Testis (tissue), 3 donors: ENCODE measurements around the gene CRACDL. TPM values are rescaled to one million over a fixed set of nuclear protein-coding genes. Genes with fewer than 3 reads are reported as not detected.

ENCODE experiments used
- DNase-seq: peaks from one replicate; pipeline ENCODE4 v3.0.0-alpha.2; 2019
- H3K27ac ChIP-seq, 2 donors: fragments of 200-600 bp; sonication (generic); one replicate each; pipeline ENCODE4 v1.5.1; 2019
- H3K27me3 ChIP-seq: fragments of 200-600 bp; sonication (generic); one replicate; pipeline ENCODE4 v1.5.1; 2019
- H3K36me3 ChIP-seq: fragments of 200-600 bp; sonication (generic); one replicate; pipeline ENCODE4 v1.5.1; 2017; ENCODE audit warnings: low read depth; ENCODE audit errors: missing control alignments
- H3K4me1 ChIP-seq: fragments of 200-600 bp; sonication (generic); one replicate; pipeline ENCODE4 v1.5.1; 2019
- H3K4me3 ChIP-seq, 2 donors: fragments of 200-600 bp; sonication (generic); one replicate each; pipeline ENCODE4 v1.5.1; 2017 to 2019
- H3K9me3 ChIP-seq: fragments of 200-600 bp; sonication (generic); one replicate; pipeline ENCODE4 v1.5.1; 2017
- POLR2A ChIP-seq: fragments of 450-650 bp; IDR thresholded peaks from one replicate; pipeline ENCODE4 v1.6.1; 2017; ENCODE audit warnings: antibody characterized with exemption, mild to moderate bottlenecking, moderate library complexity
- WGBS, 2 donors: methylation state at CpG; one replicate each; pipeline ENCODE4 v1.1.5; 2018; 5-methylcytosine and 5-hydroxymethylcytosine counted together
- intact Hi-C: fragments of 100-400 bp; cut with DNase I; formaldehyde crosslinking; loops from one replicate; pipeline ENCODE4 v1.15.1; 2023; ENCODE audit warnings: low total_unique reads
- polyA plus RNA-seq: library from polyadenylated mRNA; stranded (reverse); fragments of 350-450 nt; fragmentation: Illumina TruSeq; extraction: RNeasy Lipid Tissue Mini Kit (QIAGEN cat#74804); gene quantifications from one replicate; pipeline ENCODE4 v1.2.3, GENCODE V29; 2014; ENCODE audit warnings: low read depth, low replicate concordance; ENCODE audit not compliant: insufficient read depth
- total RNA-seq, 2 donors: library from RNA; depleted of rRNA; stranded (reverse); fragments of >200 nt; gene quantifications; one replicate each; pipeline ENCODE4 v1.2.3, GENCODE V29; 2016
- TF ChIP-seq, protein P1 (sequence below), 3 experiments: fragments of 450-650 bp in 2 of 3; fragments of 200-600 bp in 1 of 3; sonication (generic) in 1 of 3; IDR thresholded peaks; one replicate each; pipeline ENCODE4 v1.5.1; 2016 to 2019; ENCODE audit warnings: antibody characterized with exemption in 3 of 3, mild to moderate bottlenecking in 2 of 3, moderate library complexity in 1 of 3

Gene CRACDL
- total and polyA plus RNA-seq, 3 donors from 2014 or later: 8.4 to 30.4 (median 29.1) TPM

DNA sequence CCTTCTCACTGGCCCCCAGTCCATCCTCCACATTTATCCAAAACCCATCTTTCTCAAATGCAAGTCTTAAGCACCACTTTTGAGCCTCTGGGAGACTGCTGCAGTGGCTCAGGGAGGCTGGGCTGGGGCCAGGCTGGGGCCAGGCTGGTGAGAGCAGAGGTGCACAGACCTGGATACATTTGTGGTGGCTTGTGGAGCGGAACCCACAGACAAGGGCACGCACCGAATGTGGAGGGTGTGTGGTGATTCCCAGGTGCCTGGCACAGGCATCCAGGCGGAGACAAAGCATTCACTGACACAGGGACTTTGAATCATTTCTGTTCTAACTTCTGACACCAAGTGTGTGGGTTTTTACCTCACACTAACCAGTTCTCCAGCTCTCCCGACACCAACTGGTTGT, 162.9 kb downstream of the CRACDL start:
- 92 to 98% methylated on average over 5 of the region's 5 CpGs for WGBS, 2 donors
- no peak for DNase-seq
- intact Hi-C loops: no loop called here
- no peaks in the 10 kb centered on the region for H3K9me3 ChIP-seq
- peaks cover 13% of the 10 kb centered on the region for H3K4me1 ChIP-seq
- H3K4me3 ChIP-seq: no peak overlapping the region
- TF ChIP-seq, protein P1, sequence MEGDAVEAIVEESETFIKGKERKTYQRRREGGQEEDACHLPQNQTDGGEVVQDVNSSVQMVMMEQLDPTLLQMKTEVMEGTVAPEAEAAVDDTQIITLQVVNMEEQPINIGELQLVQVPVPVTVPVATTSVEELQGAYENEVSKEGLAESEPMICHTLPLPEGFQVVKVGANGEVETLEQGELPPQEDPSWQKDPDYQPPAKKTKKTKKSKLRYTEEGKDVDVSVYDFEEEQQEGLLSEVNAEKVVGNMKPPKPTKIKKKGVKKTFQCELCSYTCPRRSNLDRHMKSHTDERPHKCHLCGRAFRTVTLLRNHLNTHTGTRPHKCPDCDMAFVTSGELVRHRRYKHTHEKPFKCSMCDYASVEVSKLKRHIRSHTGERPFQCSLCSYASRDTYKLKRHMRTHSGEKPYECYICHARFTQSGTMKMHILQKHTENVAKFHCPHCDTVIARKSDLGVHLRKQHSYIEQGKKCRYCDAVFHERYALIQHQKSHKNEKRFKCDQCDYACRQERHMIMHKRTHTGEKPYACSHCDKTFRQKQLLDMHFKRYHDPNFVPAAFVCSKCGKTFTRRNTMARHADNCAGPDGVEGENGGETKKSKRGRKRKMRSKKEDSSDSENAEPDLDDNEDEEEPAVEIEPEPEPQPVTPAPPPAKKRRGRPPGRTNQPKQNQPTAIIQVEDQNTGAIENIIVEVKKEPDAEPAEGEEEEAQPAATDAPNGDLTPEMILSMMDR (IDR thresholded peaks at IDR 0.05): no peak
- no peak for TF ChIP-seq POLR2A
- no peak overlapping the region for H3K27ac ChIP-seq
- no peaks in the 10 kb centered on the region for H3K36me3 ChIP-seq
- no peaks in the 10 kb centered on the region for H3K27me3 ChIP-seq

DNA sequence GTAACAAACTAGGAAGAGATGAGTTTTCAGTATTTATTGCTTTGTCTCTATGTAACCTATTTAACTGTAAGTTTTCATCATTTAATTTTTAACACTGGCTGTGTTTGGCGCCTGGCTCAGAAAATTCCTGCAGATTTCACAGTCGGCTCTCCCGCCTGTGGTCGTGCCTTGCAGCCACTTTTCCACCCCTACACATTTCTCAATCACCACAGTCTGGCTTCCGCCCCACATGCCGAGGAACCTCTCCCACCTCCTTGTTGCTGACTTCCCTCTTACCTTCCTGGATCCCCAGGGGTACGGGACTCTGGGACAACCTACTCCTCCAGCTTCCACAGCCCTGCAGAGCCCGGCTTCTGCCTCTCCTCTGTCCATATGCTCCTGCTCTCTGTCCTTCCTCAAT, 163.5 kb downstream of the CRACDL start:
- 48 to 77% methylated on average over 8 of the region's 8 CpGs for WGBS, 2 donors
- no peak for DNase-seq
- Histone ChIP-seq H3K9me3 (no peaks in the 10 kb centered on the region), H3K4me1 (peaks cover 13% of the 10 kb centered on the region), H3K4me3 (no peak overlapping the region), H3K36me3 (no peaks in the 10 kb centered on the region), H3K27me3 (no peaks in the 10 kb centered on the region), H3K27ac (no peak overlapping the region)
- intact Hi-C loops: no loop called here
- TF ChIP-seq, protein P1 (IDR thresholded peaks at IDR 0.05): no peak
- no peak for TF ChIP-seq POLR2A

DNA sequence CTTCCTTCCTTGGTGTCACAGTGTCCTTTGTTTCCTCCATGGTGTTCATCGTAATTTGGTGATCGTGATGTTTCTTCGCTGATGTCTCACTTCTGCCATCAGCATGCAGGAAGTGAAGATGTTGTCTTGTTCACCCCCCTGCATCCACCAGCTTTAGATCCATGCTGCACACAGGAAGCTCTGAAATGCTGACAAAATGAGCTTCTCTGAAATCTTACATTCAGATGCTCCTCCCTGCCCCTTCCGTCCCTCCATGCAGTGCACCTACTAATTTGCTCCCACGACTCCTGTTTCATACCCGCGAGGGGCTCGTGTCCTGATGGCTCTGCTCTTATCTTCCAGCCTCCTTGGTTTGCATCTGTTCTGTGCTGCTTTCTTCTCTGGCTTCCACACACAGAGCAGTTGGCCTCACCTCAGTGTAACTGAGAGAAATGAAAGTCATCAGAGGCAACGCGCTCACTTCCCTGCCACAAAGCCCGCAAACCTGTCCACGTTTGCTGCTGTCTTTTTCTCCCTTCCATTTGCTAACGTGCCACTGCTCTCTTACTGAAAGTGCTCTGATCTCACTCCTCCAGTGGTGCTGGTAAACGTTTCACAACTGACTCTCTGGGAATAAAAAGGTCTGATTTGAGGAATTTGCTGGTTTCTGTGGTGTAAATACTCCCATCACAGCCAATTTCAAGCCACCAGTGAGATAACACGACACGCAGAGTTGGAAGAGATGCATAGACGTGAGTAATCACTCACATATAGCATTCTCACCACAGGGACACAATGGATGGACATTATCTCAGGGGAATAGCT, 164.1 kb downstream of the CRACDL start:
- Histone ChIP-seq H3K4me1 (peaks cover 13% of the 10 kb centered on the region), H3K27ac (no peak overlapping the region), H3K36me3 (no peaks in the 10 kb centered on the region), H3K4me3 (no peak overlapping the region), H3K9me3 (no peaks in the 10 kb centered on the region), H3K27me3 (no peaks in the 10 kb centered on the region)
- intact Hi-C loops: no loop called here
- WGBS, 2 donors: 51 to 52% methylated on average over 17 of the region's 17 CpGs
- TF ChIP-seq POLR2A: no peak
- TF ChIP-seq, protein P1 (IDR thresholded peaks at IDR 0.05): no peak
- no peak for DNase-seq

DNA sequence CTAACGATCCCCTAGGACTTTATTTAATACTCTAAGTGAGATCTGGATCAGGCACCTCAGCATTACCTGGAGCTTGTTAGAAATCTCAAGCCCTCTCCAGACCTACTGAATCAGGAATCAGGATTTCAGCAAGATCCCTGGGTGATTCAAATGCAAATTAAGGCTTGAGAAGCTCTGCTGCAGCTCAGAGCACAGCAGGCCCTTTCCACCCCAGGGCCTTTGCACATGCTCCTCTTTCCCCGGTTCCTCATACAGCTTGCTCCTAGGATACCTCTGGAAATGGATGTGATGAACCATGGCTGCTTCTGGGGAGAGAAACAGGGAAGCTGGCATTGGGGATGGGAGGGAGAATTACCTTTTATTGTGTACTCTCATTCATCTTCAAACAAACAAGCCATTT, 164.8 kb downstream of the CRACDL start:
- intact Hi-C loops: no loop called here
- Histone ChIP-seq H3K27me3 (no peaks in the 10 kb centered on the region), H3K36me3 (no peaks in the 10 kb centered on the region), H3K4me3 (no peak overlapping the region), H3K4me1 (peaks cover 12% of the 10 kb centered on the region), H3K9me3 (no peaks in the 10 kb centered on the region), H3K27ac (no peak overlapping the region)
- no peak for DNase-seq
- TF ChIP-seq, protein P1 (IDR thresholded peaks at IDR 0.05): no peak
- no peak for TF ChIP-seq POLR2A
- WGBS, 2 donors: 69 to 82% methylated on average over 2 of the region's 2 CpGs

DNA sequence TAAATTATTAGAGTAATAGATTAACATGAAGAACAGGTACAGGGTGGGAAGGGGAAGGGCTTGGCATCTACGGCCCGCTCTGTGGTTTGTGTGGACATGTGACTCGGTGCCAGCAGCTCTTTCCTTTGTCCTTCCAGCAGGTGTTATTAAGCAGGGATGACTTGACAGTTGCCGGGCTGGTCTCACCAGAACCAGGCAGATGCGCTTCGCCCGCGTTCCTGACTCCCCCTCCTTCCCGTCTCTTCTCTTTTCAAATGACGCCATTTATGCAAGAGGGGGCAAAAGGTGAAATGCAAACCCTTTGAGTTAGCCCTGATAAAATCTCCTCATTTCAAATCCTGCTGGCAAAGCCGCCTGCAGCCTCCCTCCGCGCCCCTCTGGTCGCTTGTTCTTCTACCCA, 166.2 kb downstream of the CRACDL start:
- Histone ChIP-seq H3K4me1 (no peaks in the 10 kb centered on the region), H3K36me3 (no peaks in the 10 kb centered on the region), H3K9me3 (no peaks in the 10 kb centered on the region), H3K27me3 (no peaks in the 10 kb centered on the region), H3K27ac (no peak overlapping the region), H3K4me3 (no peak overlapping the region)
- WGBS, 2 donors: 69% methylated on average over 14 of the region's 14 CpGs
- intact Hi-C loops: no loop called here
- no peak for DNase-seq
- TF ChIP-seq, protein P1 (IDR thresholded peaks at IDR 0.05): no peak
- no peak for TF ChIP-seq POLR2A
